ENCODE data around the gene TUBA3E.
"Not testable (repeated sequence)": the region's sequence is repeated elsewhere in the genome, so short reads cannot be mapped to it uniquely, and the experiment has no call there.

Gene TUBA3E

GRCh38 chr2:130162968-130163367 lies 35.3 kb downstream of the TUBA3E start:
- H3K36me3 ChIP-seq (ENCODE audit: control insufficient read depth, insufficient read depth, low read length), result peaks cover 18% of the 10 kb centered on the region
- no peak overlapping the region for H3K27ac ChIP-seq (ENCODE audit: insufficient read depth, low read depth, low read length, poor library complexity, severe bottlenecking)
- 96 to 97% methylated on average over 8 to 9 of the region's 9 CpGs for WGBS, 2 experiments

DNA sequence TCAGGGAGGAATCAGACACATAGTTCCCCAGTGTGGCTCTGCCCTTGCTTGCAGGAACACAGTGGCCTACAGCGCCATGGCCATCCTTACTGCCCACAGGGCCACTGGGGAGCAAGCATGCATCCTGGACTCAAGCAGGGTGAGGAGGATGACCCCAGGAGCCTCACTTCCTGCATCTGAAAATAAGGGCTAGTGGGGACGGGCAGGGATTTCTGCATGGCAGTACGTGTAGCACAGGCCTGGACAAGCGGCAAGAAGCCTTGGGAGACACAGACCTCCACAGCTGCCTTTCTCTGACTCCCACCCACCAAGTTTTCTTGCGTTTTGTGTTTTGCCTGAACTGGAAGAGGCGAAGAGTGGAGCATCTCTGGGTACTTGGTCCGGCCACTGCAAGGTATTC lies 35.8 kb downstream of the TUBA3E start:
- not testable (repeated sequence) for H3K4me1 ChIP-seq (ENCODE audit: control insufficient read depth, insufficient read depth, low read length)
- peaks cover 15% of the 10 kb centered on the region for H3K36me3 ChIP-seq (ENCODE audit: control insufficient read depth, insufficient read depth, low read length)
- 96% methylated on average over 7 of the region's 7 CpGs for WGBS, 2 experiments

More at GRCh38 chr2:130162968-130163367, 35.3 kb downstream of the TUBA3E start:
- no peaks in the 10 kb centered on the region for H3K27me3 ChIP-seq (ENCODE audit: control insufficient read depth, insufficient read depth, low read length, poor library complexity, severe bottlenecking)
- no peak overlapping the region for H3K4me3 ChIP-seq (ENCODE audit: insufficient read depth, low read depth, low read length)
- no peaks in the 10 kb centered on the region for H3K4me1 ChIP-seq (ENCODE audit: control insufficient read depth, insufficient read depth, low read length)
- H3K9me3 ChIP-seq (ENCODE audit: control insufficient read depth, low read length), result no peaks in the 10 kb centered on the region

GRCh38 chr2:130160838-130161705 lies 37.2 kb downstream of the TUBA3E start:
- WGBS, 2 experiments, result 75 to 79% methylated on average over 25 of the region's 25 CpGs
- H3K4me3 ChIP-seq (ENCODE audit: insufficient read depth, low read depth, low read length); H3K27ac ChIP-seq (ENCODE audit: insufficient read depth, low read depth, low read length, poor library complexity, severe bottlenecking); H3K27me3 ChIP-seq (ENCODE audit: control insufficient read depth, insufficient read depth, low read length, poor library complexity, severe bottlenecking); H3K4me1 ChIP-seq (ENCODE audit: control insufficient read depth, insufficient read depth, low read length); H3K9me3 ChIP-seq (ENCODE audit: control insufficient read depth, low read length): not testable (repeated sequence)
- peaks cover 15% of the 10 kb centered on the region for H3K36me3 ChIP-seq (ENCODE audit: control insufficient read depth, insufficient read depth, low read length)

More for the DNA sequence above, 35.8 kb downstream of the TUBA3E start:
- not testable (repeated sequence) for H3K9me3 ChIP-seq (ENCODE audit: control insufficient read depth, low read length); H3K27ac ChIP-seq (ENCODE audit: insufficient read depth, low read depth, low read length, poor library complexity, severe bottlenecking); H3K4me3 ChIP-seq (ENCODE audit: insufficient read depth, low read depth, low read length); H3K27me3 ChIP-seq (ENCODE audit: control insufficient read depth, insufficient read depth, low read length, poor library complexity, severe bottlenecking)

DNA sequence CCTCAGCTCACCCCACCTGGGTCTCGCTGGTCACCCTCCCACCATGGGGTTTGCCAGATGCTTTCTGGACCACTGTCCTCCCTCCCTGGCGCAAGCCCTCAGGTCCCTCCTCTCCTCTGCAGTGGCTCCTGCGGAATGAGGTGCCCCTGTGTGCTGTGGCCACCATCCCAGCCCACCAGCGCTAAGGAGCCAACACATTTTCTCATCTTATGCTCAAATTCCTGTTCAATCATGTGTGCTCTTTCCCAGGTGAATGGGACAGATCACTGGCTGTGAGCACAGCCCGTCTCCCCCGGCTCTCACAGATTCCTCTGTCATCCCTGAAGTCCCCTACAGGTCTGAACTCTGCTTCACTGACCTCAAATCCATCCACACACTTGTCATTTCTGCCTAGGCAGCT lies 38.1 kb downstream of the TUBA3E start:
- 93 to 95% methylated on average over 6 of the region's 6 CpGs for WGBS, 2 experiments
- no peaks in the 10 kb centered on the region for H3K27me3 ChIP-seq (ENCODE audit: control insufficient read depth, insufficient read depth, low read length, poor library complexity, severe bottlenecking)

GRCh38 chr2:130159376-130159775 lies 38.9 kb downstream of the TUBA3E start:
- H3K27ac ChIP-seq (ENCODE audit: insufficient read depth, low read depth, low read length, poor library complexity, severe bottlenecking); H3K27me3 ChIP-seq (ENCODE audit: control insufficient read depth, insufficient read depth, low read length, poor library complexity, severe bottlenecking); H3K4me3 ChIP-seq (ENCODE audit: insufficient read depth, low read depth, low read length); H3K9me3 ChIP-seq (ENCODE audit: control insufficient read depth, low read length); H3K4me1 ChIP-seq (ENCODE audit: control insufficient read depth, insufficient read depth, low read length): not testable (repeated sequence)
- WGBS, 2 experiments, result 90 to 91% methylated on average over 3 to 4 of the region's 4 CpGs
- H3K36me3 ChIP-seq (ENCODE audit: control insufficient read depth, insufficient read depth, low read length), result peaks cover 14% of the 10 kb centered on the region

More for the DNA sequence above, 38.1 kb downstream of the TUBA3E start:
- no peak overlapping the region for H3K4me3 ChIP-seq (ENCODE audit: insufficient read depth, low read depth, low read length)
- H3K36me3 ChIP-seq (ENCODE audit: control insufficient read depth, insufficient read depth, low read length), result peaks cover 14% of the 10 kb centered on the region
- H3K27ac ChIP-seq (ENCODE audit: insufficient read depth, low read depth, low read length, poor library complexity, severe bottlenecking), result no peak overlapping the region
- no peaks in the 10 kb centered on the region for H3K4me1 ChIP-seq (ENCODE audit: control insufficient read depth, insufficient read depth, low read length)
- H3K9me3 ChIP-seq (ENCODE audit: control insufficient read depth, low read length), result no peaks in the 10 kb centered on the region

DNA sequence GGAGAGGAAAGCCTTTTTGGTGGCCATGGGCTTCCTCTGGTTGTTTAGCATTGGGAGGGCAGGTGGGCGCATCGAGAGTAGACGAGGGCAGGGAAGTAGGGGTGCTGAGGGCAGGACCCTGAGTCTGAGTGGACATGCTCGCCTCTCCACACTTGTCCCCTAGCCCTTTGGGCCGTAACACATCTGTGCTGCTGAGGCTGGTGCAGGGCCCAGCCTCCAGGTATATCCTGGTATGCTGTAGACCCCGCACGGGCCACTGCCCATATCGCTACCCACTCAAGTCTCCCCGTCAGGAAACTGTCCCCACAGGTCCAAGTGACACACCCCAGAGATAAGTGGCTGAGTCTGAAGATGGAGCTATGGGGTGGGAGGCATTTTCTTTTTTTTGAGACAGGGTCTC lies 39.6 kb downstream of the TUBA3E start:
- no peaks in the 10 kb centered on the region for H3K9me3 ChIP-seq (ENCODE audit: control insufficient read depth, low read length)
- no peak overlapping the region for H3K27ac ChIP-seq (ENCODE audit: insufficient read depth, low read depth, low read length, poor library complexity, severe bottlenecking)
- peaks cover 7% of the 10 kb centered on the region for H3K36me3 ChIP-seq (ENCODE audit: control insufficient read depth, insufficient read depth, low read length)
- H3K4me1 ChIP-seq (ENCODE audit: control insufficient read depth, insufficient read depth, low read length), result no peaks in the 10 kb centered on the region
- no peak overlapping the region for H3K4me3 ChIP-seq (ENCODE audit: insufficient read depth, low read depth, low read length)
- WGBS, 2 experiments, result 96 to 97% methylated on average over 9 of the region's 9 CpGs
- no peaks in the 10 kb centered on the region for H3K27me3 ChIP-seq (ENCODE audit: control insufficient read depth, insufficient read depth, low read length, poor library complexity, severe bottlenecking)

GRCh38 chr2:130157825-130158514 lies 40.3 kb downstream of the TUBA3E start:
- H3K9me3 ChIP-seq (ENCODE audit: control insufficient read depth, low read length); H3K27ac ChIP-seq (ENCODE audit: insufficient read depth, low read depth, low read length, poor library complexity, severe bottlenecking); H3K27me3 ChIP-seq (ENCODE audit: control insufficient read depth, insufficient read depth, low read length, poor library complexity, severe bottlenecking); H3K4me1 ChIP-seq (ENCODE audit: control insufficient read depth, insufficient read depth, low read length); H3K4me3 ChIP-seq (ENCODE audit: insufficient read depth, low read depth, low read length); H3K36me3 ChIP-seq (ENCODE audit: control insufficient read depth, insufficient read depth, low read length): not testable (repeated sequence)
- 92% methylated on average over 13 of the region's 13 CpGs for WGBS, 2 experiments

GRCh38 chr2:130157354-130157753 lies 40.9 kb downstream of the TUBA3E start:
- not testable (repeated sequence) for H3K4me3 ChIP-seq (ENCODE audit: insufficient read depth, low read depth, low read length); H3K9me3 ChIP-seq (ENCODE audit: control insufficient read depth, low read length); H3K36me3 ChIP-seq (ENCODE audit: control insufficient read depth, insufficient read depth, low read length); H3K27ac ChIP-seq (ENCODE audit: insufficient read depth, low read depth, low read length, poor library complexity, severe bottlenecking); H3K27me3 ChIP-seq (ENCODE audit: control insufficient read depth, insufficient read depth, low read length, poor library complexity, severe bottlenecking); H3K4me1 ChIP-seq (ENCODE audit: control insufficient read depth, insufficient read depth, low read length)
- WGBS, 2 experiments, result 93 to 98% methylated on average over 11 of the region's 12 CpGs

GRCh38 chr2:130156624-130157004 lies 41.6 kb downstream of the TUBA3E start:
- Histone ChIP-seq H3K9me3 (ENCODE audit: control insufficient read depth, low read length) (no peaks in the 10 kb centered on the region), H3K27ac (ENCODE audit: insufficient read depth, low read depth, low read length, poor library complexity, severe bottlenecking) (no peak overlapping the region), H3K4me1 (ENCODE audit: control insufficient read depth, insufficient read depth, low read length) (no peaks in the 10 kb centered on the region), H3K4me3 (ENCODE audit: insufficient read depth, low read depth, low read length) (no peak overlapping the region), H3K27me3 (ENCODE audit: control insufficient read depth, insufficient read depth, low read length, poor library complexity, severe bottlenecking) (no peaks in the 10 kb centered on the region), H3K36me3 (ENCODE audit: control insufficient read depth, insufficient read depth, low read length) (peaks cover 6% of the 10 kb centered on the region)
- 94 to 96% methylated on average over 9 of the region's 9 CpGs for WGBS, 2 experiments

DNA sequence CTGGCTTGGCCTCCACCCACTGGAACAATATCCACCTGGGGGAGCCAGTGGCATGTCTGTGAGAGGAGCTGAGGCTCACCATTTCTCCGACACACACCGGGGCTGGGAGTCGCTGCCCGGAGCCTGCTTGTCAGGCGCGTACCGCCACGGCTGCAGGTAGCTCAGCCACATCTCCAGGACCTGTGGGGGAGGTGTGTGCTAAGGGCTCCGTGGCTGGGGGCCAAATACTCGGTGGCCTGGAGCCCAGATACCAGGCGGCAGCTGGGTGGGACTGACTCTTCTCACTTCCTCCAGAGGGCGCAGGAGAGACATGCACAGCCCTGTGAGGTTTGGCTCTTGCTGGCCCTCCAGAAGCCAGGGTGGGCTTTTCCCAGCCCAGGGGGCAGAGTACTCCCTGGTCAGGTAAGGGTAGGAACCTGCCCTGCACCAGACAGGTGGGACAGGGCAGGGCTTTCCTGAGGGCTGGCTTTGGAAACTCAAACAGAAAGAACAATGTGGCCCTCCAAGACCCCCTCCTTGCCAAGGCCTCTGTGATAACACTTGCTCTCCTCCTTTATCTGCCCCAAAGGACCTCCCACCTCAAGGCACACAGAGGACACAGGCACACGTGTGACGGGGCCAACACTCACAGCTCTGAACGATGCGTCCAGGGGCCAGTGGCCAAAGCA lies 42.1 kb downstream of the TUBA3E start:
- not testable (repeated sequence) for H3K9me3 ChIP-seq (ENCODE audit: control insufficient read depth, low read length); H3K4me1 ChIP-seq (ENCODE audit: control insufficient read depth, insufficient read depth, low read length); H3K27me3 ChIP-seq (ENCODE audit: control insufficient read depth, insufficient read depth, low read length, poor library complexity, severe bottlenecking); H3K36me3 ChIP-seq (ENCODE audit: control insufficient read depth, insufficient read depth, low read length); H3K4me3 ChIP-seq (ENCODE audit: insufficient read depth, low read depth, low read length); H3K27ac ChIP-seq (ENCODE audit: insufficient read depth, low read depth, low read length, poor library complexity, severe bottlenecking)
- 81 to 83% methylated on average over 16 of the region's 16 CpGs for WGBS, 2 experiments
